ENCODE results near the gene FSIP1.

FSIP1 gene

DNA sequence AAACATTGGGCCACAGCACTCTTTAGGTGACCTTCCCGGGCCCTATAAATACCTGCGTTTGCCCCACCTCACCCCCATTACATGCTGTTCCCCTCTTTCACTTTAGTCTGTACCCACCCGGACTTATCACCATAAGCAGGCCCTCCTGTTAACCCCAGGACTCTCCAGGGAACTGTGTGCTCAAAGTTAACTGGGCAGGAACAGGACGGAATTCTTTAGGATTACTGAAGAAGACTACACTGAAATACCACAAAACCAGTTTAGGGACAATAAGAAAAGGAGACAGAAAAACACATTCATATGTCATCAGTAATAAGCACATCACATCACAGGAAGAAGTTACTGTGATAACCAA is 45.5 kb downstream of the FSIP1 start:
- TF ChIP-seq, protein P1, sequence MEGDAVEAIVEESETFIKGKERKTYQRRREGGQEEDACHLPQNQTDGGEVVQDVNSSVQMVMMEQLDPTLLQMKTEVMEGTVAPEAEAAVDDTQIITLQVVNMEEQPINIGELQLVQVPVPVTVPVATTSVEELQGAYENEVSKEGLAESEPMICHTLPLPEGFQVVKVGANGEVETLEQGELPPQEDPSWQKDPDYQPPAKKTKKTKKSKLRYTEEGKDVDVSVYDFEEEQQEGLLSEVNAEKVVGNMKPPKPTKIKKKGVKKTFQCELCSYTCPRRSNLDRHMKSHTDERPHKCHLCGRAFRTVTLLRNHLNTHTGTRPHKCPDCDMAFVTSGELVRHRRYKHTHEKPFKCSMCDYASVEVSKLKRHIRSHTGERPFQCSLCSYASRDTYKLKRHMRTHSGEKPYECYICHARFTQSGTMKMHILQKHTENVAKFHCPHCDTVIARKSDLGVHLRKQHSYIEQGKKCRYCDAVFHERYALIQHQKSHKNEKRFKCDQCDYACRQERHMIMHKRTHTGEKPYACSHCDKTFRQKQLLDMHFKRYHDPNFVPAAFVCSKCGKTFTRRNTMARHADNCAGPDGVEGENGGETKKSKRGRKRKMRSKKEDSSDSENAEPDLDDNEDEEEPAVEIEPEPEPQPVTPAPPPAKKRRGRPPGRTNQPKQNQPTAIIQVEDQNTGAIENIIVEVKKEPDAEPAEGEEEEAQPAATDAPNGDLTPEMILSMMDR (IDR thresholded peaks at IDR 0.05; ENCODE audit: borderline replicate concordance, control extremely low read depth, extremely low read depth, insufficient read depth, missing control alignments): no peak
- in situ Hi-C loops (cut with MboI; ENCODE audit: low sequenced_read_pairs, unreplicated experiment): loop anchor here (25.0 kb wide), 1 partner anchor 1025 kb away; no protein-coding TSS in a partner anchor
- DNase-seq (ENCODE audit: low spot score): no peak

DNA sequence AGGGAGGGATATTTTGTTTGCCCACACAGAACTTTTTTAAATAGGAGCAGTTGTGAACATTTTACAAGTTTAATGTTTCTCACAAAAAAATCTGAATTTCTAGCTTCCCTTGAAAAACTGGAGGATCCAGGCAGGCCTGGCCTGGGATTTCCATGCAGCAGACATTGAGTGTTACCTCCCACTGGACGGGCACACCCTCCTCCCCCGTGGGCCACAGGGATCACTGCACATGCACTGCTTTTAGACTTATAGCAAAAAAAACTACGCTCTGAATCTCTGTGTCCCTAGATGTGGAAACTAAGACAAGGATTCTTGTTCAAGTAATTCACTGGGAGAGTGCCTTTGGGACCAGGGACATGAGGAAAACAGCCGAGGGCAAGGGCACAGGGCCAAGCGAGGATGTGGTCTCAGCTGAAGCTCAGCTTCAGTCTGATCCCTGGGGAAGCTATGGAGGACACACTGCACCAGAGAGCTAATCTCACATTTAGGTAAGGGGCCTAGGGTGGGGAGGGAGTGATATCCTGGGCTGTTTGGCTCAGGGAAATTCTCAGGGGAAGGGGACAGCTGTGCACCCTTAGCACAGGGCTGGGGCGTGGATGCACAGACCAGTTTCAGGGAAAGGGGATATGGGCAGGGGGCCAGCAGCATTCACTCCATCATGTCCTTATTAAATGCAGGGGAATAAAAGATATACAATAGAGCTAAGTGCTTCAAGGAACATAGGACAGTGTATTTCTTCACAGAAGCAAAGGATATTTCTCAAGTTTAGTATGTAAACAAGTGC is 46.0 kb downstream of the FSIP1 start:
- in situ Hi-C loops (cut with MboI; ENCODE audit: low sequenced_read_pairs, unreplicated experiment): loop anchor here (25.0 kb wide), 1 partner anchor 1024 kb away; no protein-coding TSS in a partner anchor
- DNase-seq (ENCODE audit: low spot score): no peak
- TF ChIP-seq, protein P1 (IDR thresholded peaks at IDR 0.05; ENCODE audit: borderline replicate concordance, control extremely low read depth, extremely low read depth, insufficient read depth, missing control alignments): no peak

DNA sequence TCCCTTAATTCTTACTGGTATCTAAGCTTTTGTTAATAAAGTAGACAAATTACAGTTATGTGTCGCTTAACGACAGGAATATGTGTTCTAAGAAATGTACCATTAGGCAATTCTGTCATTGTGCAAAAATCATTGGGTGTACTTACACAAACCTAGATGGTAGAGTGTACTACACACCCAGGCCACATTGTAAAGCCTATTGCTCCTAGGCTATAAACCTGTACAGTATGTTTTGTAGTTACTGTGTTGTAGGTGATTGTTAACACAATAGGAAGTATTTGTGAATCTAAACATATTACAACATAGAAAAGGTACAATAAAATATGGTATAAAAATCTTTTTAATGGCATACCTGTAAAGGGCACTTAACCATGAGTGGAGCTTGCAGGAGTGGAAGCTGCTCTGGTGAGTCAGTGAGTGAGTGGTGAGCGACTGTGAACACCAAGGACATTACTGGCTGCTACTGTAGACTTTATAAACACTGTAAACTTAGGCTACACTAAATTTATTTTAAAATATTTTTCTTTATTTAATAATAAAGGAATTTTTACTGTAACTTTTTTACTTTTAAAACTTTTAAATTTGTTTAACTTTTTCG is 47.4 kb downstream of the FSIP1 start:
- TF ChIP-seq, protein P1 (IDR thresholded peaks at IDR 0.05; ENCODE audit: borderline replicate concordance, control extremely low read depth, extremely low read depth, insufficient read depth, missing control alignments): no peak
- in situ Hi-C loops (cut with MboI; ENCODE audit: low sequenced_read_pairs, unreplicated experiment): loop anchor here (25.0 kb wide), 1 partner anchor 1023 kb away; no protein-coding TSS in a partner anchor
- no peak for DNase-seq (ENCODE audit: low spot score)

DNA sequence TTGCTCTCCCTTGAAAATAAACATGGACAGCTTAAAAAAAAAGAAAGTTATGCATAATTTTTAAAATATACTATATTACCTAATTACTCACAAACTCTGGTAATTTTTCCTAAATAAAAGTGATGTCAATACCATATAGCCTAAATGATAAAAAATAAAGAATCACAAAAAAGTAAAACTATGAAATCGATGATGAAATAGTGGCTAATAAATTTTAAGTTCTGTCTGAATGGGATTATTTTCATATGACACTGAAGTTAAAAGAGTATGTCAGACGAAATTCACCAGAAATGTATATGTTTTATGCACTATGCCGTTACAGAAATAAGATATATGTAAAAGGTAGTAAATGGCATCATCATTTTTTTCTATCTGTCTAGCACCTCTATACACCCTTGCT is 51.4 kb downstream of the FSIP1 start:
- DNase-seq (ENCODE audit: low spot score): no peak
- TF ChIP-seq, protein P1 (IDR thresholded peaks at IDR 0.05; ENCODE audit: borderline replicate concordance, control extremely low read depth, extremely low read depth, insufficient read depth, missing control alignments): no peak
- in situ Hi-C loops (cut with MboI; ENCODE audit: low sequenced_read_pairs, unreplicated experiment): loop anchor here (25.0 kb wide), 1 partner anchor 1019 kb away; no protein-coding TSS in a partner anchor

DNA sequence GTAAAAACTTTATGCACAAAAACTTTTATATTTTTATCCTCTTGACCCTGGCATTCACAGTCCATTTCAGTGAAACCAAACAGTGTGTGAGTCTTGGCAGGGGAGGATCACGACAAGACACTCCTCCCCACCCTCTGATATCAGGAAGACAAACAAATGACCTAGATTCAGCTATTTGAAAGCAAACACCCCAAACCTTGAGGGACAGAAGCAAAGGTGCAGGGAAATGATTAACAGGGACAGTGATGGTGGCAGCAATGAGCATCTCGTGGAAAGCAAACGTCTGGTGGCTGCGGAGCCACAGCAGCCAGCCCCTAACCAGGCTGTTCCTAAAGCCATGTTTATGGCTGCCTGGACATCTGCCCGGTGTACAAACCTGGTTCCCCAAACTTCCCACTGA is 52.1 kb downstream of the FSIP1 start:
- no peak for DNase-seq (ENCODE audit: low spot score)
- TF ChIP-seq, protein P1 (IDR thresholded peaks at IDR 0.05; ENCODE audit: borderline replicate concordance, control extremely low read depth, extremely low read depth, insufficient read depth, missing control alignments): no peak
- in situ Hi-C loops (cut with MboI; ENCODE audit: low sequenced_read_pairs, unreplicated experiment): loop anchor here (25.0 kb wide), 1 partner anchor 1018 kb away; no protein-coding TSS in a partner anchor

DNA sequence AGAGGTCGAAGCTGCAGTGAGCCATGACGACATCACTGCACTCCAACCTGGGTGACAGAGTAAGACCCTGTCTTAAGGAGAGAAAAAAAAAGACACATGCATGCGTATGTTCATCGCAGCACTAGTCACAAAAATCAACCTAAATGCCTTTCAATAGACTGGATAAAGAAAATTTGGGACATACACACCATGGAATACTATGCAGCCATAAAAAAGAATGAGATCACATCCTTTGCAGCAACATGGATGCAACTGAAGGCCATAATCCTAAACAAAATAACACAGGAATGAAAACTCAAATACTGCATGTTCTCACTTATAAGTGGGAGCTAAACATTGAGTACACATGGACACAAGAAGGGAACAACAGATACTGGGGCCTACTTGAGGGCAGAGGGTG is 53.1 kb downstream of the FSIP1 start:
- TF ChIP-seq, protein P1 (IDR thresholded peaks at IDR 0.05; ENCODE audit: borderline replicate concordance, control extremely low read depth, extremely low read depth, insufficient read depth, missing control alignments): no peak
- DNase-seq (ENCODE audit: low spot score): no peak
- in situ Hi-C loops (cut with MboI; ENCODE audit: low sequenced_read_pairs, unreplicated experiment): loop anchor here (25.0 kb wide), 1 partner anchor 1017 kb away; no protein-coding TSS in a partner anchor
